Vagina (tissue), 1 donor: Measurements from ENCODE around the gene GLIPR2. TPM values are rescaled to one million over a fixed set of nuclear protein-coding genes. Genes with fewer than 3 reads are reported as not detected.

Experiments
- total RNA-seq: library from RNA; depleted of rRNA; stranded (reverse); fragments of >200 nt; gene quantifications from one replicate; pipeline ENCODE4 v1.2.3, GENCODE V29; 2016

The GLIPR2 gene
- total RNA-seq, 1 donor from 2014 or later, result 34.9 TPM

Other genes with a start within 250 kb of the GLIPR2 start
- 5.4 TPM for gene HRCT1, start 230.5 kb upstream of the GLIPR2 start, total RNA-seq
- 0.49 TPM for gene SPAAR, start 227.2 kb upstream of the GLIPR2 start, total RNA-seq
- gene OR2S2, start 178.6 kb upstream of the GLIPR2 start, total RNA-seq, result not detected
- gene RECK, start 99.8 kb upstream of the GLIPR2 start, total RNA-seq, result 15.5 TPM
- gene CCIN, start 32.7 kb downstream of the GLIPR2 start, total RNA-seq, result not detected
- gene CLTA, start 54.2 kb downstream of the GLIPR2 start, total RNA-seq, result 199 TPM
- gene GNE, start 121.7 kb downstream of the GLIPR2 start, total RNA-seq, result 16.0 TPM